HCT116 (cell line): Measurements from ENCODE around the gene BBX. TPM values are rescaled to one million over a fixed set of nuclear protein-coding genes. Genes with fewer than 3 reads are reported as not detected.

Experiments used
- ATAC-seq: fragments of 200-7000 bp; cut with Tn5 transposase; 2 replicates; pipeline ENCODE4 v1.9.1; 2020; ENCODE audit warnings: mild to moderate bottlenecking, moderate library complexity
- BruUV-seq: library from RNA; stranded (reverse); fragments of 400-500 nt; replicated peaks from 2 replicates; lab custom pipeline; 2021; lab: Mats Ljungman, UMichigan
- CTCF ChIA-PET: fragments of 300-600 bp; sonication (Branson Sonifier 250); formaldehyde crosslinking; loops from one replicate; lab custom pipeline; 2021; ENCODE audit warnings: antibody characterized with exemption; lab: Charles Lee
- POLR2A ChIA-PET: fragments of 300-600, 350-600 bp; sonication (Branson Sonifier 250); formaldehyde crosslinking; loops from one replicate; lab custom pipeline; 2021; ENCODE audit warnings: antibody characterized with exemption; lab: Charles Lee
- RAD21 ChIA-PET, 2 experiments: fragments of 300-600 bp; sonication (Branson Sonifier 250); formaldehyde crosslinking; loops; one replicate each; lab custom pipeline; 2023; ENCODE audit warnings: low total read pairs in 2 of 2; ENCODE audit not compliant: uncharacterized antibody in 2 of 2, unreplicated experiment in 2 of 2, low non-redundant PET in 1 of 2; lab: Charles Lee
- DNase-seq: peaks from one replicate; pipeline ENCODE4 v3.0.0-alpha.2; 2010; ENCODE audit warnings: low read depth, low spot score
- H2AFZ ChIP-seq: fragments of 200-600 bp; shearing (Covaris generic), sonication (generic); 2 replicates; pipeline ENCODE4 v1.6.1; 2017; ENCODE audit warnings: low read depth, mixed run types, mixed read lengths, antibody characterized with exemption, low read length; ENCODE audit not compliant: poor library complexity, severe bottlenecking
- H3K27ac ChIP-seq: 2 replicates; pipeline ENCODE4 v1.5.1; 2012; ENCODE audit warnings: low read depth, low read length
- H3K27me3 ChIP-seq: fragments of 200-600 bp; sonication (generic); 2 replicates; pipeline ENCODE4 v1.6.1; 2016; ENCODE audit warnings: mixed run types, low read length, mixed read lengths; ENCODE audit not compliant: insufficient read depth
- H3K36me3 ChIP-seq, 2 experiments: fragments of 200-500 bp in 1 of 2; fragments of 200-600 bp in 1 of 2; sonication (Bioruptor generic) in 1 of 2; sonication (generic) in 1 of 2; 2 replicates each; pipeline versions ENCODE4 v1.5.1 to v1.6.1; 2014 to 2016; ENCODE audit warnings: low read length in 2 of 2, inconsistent platforms in 1 of 2, mixed read lengths in 1 of 2, mixed run types in 1 of 2; ENCODE audit not compliant: insufficient read depth in 2 of 2, control insufficient read depth in 1 of 2
- H3K4me1 ChIP-seq, 2 experiments: fragments of 200-600 bp in 1 of 2; sonication (generic) in 1 of 2; 2 replicates each; pipeline versions ENCODE4 v1.5.1 to v1.6.1; 2012 to 2017; ENCODE audit warnings: low read length in 2 of 2, inconsistent platforms in 1 of 2, mild to moderate bottlenecking in 1 of 2, mixed read lengths in 1 of 2, mixed run types in 1 of 2, moderate library complexity in 1 of 2; ENCODE audit not compliant: insufficient read depth in 2 of 2, control insufficient read depth in 1 of 2
- H3K4me2 ChIP-seq: fragments of 200-600 bp; sonication (generic); 2 replicates; pipeline ENCODE4 v1.6.1; 2017; ENCODE audit warnings: mixed run types, low read length, mixed read lengths
- H3K4me3 ChIP-seq, 2 experiments: fragments of 200-600 bp in 1 of 2; sonication (generic) in 1 of 2; replicated peaks in 1 of 2; 2 replicates each; pipeline ENCODE4 v1.5.1; 2011 to 2016; ENCODE audit warnings: low read length in 2 of 2, control low read depth in 1 of 2, low read depth in 1 of 2, mild to moderate bottlenecking in 1 of 2, mixed read lengths in 1 of 2, mixed run types in 1 of 2
- H3K79me2 ChIP-seq: fragments of 200-600 bp; sonication (generic); 2 replicates; pipeline ENCODE4 v1.6.1; 2017; ENCODE audit warnings: mild to moderate bottlenecking, mixed run types, low read length, moderate library complexity, mixed read lengths; ENCODE audit not compliant: insufficient read depth
- H3K9ac ChIP-seq: fragments of 200-600 bp; sonication (generic); 2 replicates; pipeline ENCODE4 v1.6.1; 2016; ENCODE audit warnings: low read length, mixed read lengths
- H3K9me2 ChIP-seq: fragments of 200-600 bp; sonication (generic), shearing (Covaris generic); 2 replicates; pipeline ENCODE4 v1.6.1; 2017; ENCODE audit warnings: mixed run types, mild to moderate bottlenecking, moderate library complexity; ENCODE audit not compliant: insufficient read depth
- H3K9me3 ChIP-seq, 2 experiments: fragments of 200-500 bp in 1 of 2; fragments of 200-600 bp in 1 of 2; sonication (Bioruptor generic) in 1 of 2; sonication (generic) in 1 of 2; 2 replicates each; pipeline ENCODE4 v1.6.1; 2014 to 2017; ENCODE audit warnings: low read length in 2 of 2, mixed read lengths in 2 of 2, inconsistent platforms in 1 of 2, low read depth in 1 of 2, mild to moderate bottlenecking in 1 of 2, mixed run types in 1 of 2, moderate library complexity in 1 of 2; ENCODE audit not compliant: control insufficient read depth in 1 of 2, insufficient read depth in 1 of 2
- H4K20me1 ChIP-seq: fragments of 200-600 bp; sonication (generic), shearing (Covaris generic); 2 replicates; pipeline ENCODE4 v1.6.1; 2017; ENCODE audit warnings: mixed run types, mild to moderate bottlenecking, moderate library complexity; ENCODE audit not compliant: insufficient read depth
- ATF3 ChIP-seq: IDR thresholded peaks from 2 replicates; pipeline ENCODE4 v1.6.1; 2012
- CBX3 ChIP-seq: IDR thresholded peaks from 2 replicates; pipeline ENCODE4 v1.6.1; 2012; ENCODE audit warnings: low read depth
- EGR1 ChIP-seq: IDR thresholded peaks from 2 replicates; pipeline ENCODE4 v1.6.1; 2012; ENCODE audit warnings: low read depth
- EZH2phosphoT487 ChIP-seq: fragments of 200-600 bp; IDR thresholded peaks from 2 replicates; pipeline ENCODE4 v1.6.1; 2018; ENCODE audit warnings: antibody characterized with exemption, borderline replicate concordance
- FOSL1 ChIP-seq: IDR thresholded peaks from 2 replicates; pipeline ENCODE4 v1.6.1; 2012; ENCODE audit warnings: low read depth
- JUND ChIP-seq: IDR thresholded peaks from 2 replicates; pipeline ENCODE4 v1.6.1; 2012
- MAX ChIP-seq: IDR thresholded peaks from 2 replicates; pipeline ENCODE4 v1.6.1; 2012
- POLR2A ChIP-seq: IDR thresholded peaks from 2 replicates; pipeline ENCODE4 v1.7.0; 2011; ENCODE audit warnings: borderline replicate concordance; ENCODE audit not compliant: insufficient read depth, insufficient read length; ENCODE audit errors: extremely low read depth
- RAD21 ChIP-seq: IDR thresholded peaks from 2 replicates; pipeline ENCODE4 v1.6.1; 2012; ENCODE audit warnings: low read depth, mild to moderate bottlenecking
- REST ChIP-seq: IDR thresholded peaks from 2 replicates; pipeline ENCODE4 v1.6.1; 2012; ENCODE audit warnings: low read depth
- SIN3A ChIP-seq: IDR thresholded peaks from 2 replicates; pipeline ENCODE4 v1.6.1; 2012; ENCODE audit warnings: low read depth
- SP1 ChIP-seq: IDR thresholded peaks from 2 replicates; pipeline ENCODE4 v1.6.1; 2012; ENCODE audit warnings: low read depth
- TCF7L2 ChIP-seq: IDR thresholded peaks from 2 replicates; pipeline ENCODE4 v1.7.0; 2011; ENCODE audit warnings: borderline replicate concordance, inconsistent platforms; ENCODE audit not compliant: insufficient read depth, insufficient read length; ENCODE audit errors: extremely low read depth
- ZBTB33 ChIP-seq: IDR thresholded peaks from 2 replicates; pipeline ENCODE4 v1.6.1; 2011; ENCODE audit warnings: mild to moderate bottlenecking, low read length, moderate library complexity; ENCODE audit not compliant: insufficient replicate concordance; ENCODE audit errors: extremely low read depth
- intact Hi-C: fragments of 100-400 bp; cut with micrococcal nuclease; formaldehyde crosslinking; loops from 2 replicates; pipeline ENCODE4 v1.10.0; 2022
- total RNA-seq: library from RNA; stranded (reverse); gene quantifications from one replicate; pipeline ENCODE4 v1.2.1, GENCODE V29; 2021; ENCODE audit not compliant: unreplicated experiment

The BBX gene
- total RNA-seq, 1 experiment from 2014 or later: 55.6 TPM

GRCh38 chr3:107668963-107669362 is 146.2 kb downstream of the BBX start:
- H2AFZ ChIP-seq: no peak overlapping the region
- H3K27ac ChIP-seq: no peak overlapping the region
- H3K9me3 ChIP-seq: no peaks in the 10 kb centered on the region
- intact Hi-C loops: loop anchor here (10.0 kb wide), 1 partner anchor 434 kb away; no protein-coding TSS in a partner anchor
- TF ChIP-seq POLR2A (no peak), CBX3 (no peak), EZH2phosphoT487 (no peak), ATF3 (no peak)
- ChIA-PET RAD21 (no interaction called here), CTCF (interaction anchor here (0.7 to 1.3 kb wide), 2 partner anchors 21 to 72 kb away, joined by 3 to 4 read pairs; no protein-coding TSS in a partner anchor), POLR2A (no interaction called here)
- no peaks in the 10 kb centered on the region for H3K27me3 ChIP-seq
- H3K4me1 ChIP-seq: no peaks in the 10 kb centered on the region
- ATAC-seq (no peak), DNase-seq (no peak)
- H4K20me1 ChIP-seq: no peaks in the 10 kb centered on the region
- no peak overlapping the region for H3K4me3 ChIP-seq
- H3K4me2 ChIP-seq: no peak overlapping the region
- no peaks in the 10 kb centered on the region for H3K36me3 ChIP-seq
- BruUV-seq: no TSS peak
- H3K9me2 ChIP-seq: no peaks in the 10 kb centered on the region
- H3K79me2 ChIP-seq: no peaks in the 10 kb centered on the region
- H3K9ac ChIP-seq: no peak overlapping the region

- Histone ChIP-seq H2AFZ (no peak overlapping the region), H3K9me2 (no peaks in the 10 kb centered on the region), H3K4me3 (no peak overlapping the region), H3K4me1 (no peaks in the 10 kb centered on the region), H4K20me1 (no peaks in the 10 kb centered on the region), H3K4me2 (no peak overlapping the region), H3K9me3 (no peaks in the 10 kb centered on the region), H3K79me2 (no peaks in the 10 kb centered on the region), H3K27me3 (no peaks in the 10 kb centered on the region), H3K9ac (no peak overlapping the region), H3K36me3 (no peaks in the 10 kb centered on the region), H3K27ac (no peak overlapping the region)
- ATAC-seq (no peak), DNase-seq (no peak)
- CTCF ChIA-PET: interaction anchor here (0.9 to 2.1 kb wide), 4 partner anchors 8 to 21 kb away, joined by 3 to 11 read pairs (median 4); no protein-coding TSS in a partner anchor
- intact Hi-C loops: loop anchor here (10.0 kb wide), 1 partner anchor 435 kb away; no protein-coding TSS in a partner anchor
- RAD21 ChIA-PET: no interaction called here
- BruUV-seq: no TSS peak
- POLR2A ChIA-PET: no interaction called here
- TF ChIP-seq ZBTB33: no peak
- TF ChIP-seq REST: no peak
- no peak for TF ChIP-seq JUND
- no peak for TF ChIP-seq SP1
- TF ChIP-seq RAD21: no peak
- TF ChIP-seq FOSL1: no peak
- no peak for TF ChIP-seq EGR1
- TF ChIP-seq MAX: no peak
- TF ChIP-seq POLR2A: no peak
- TF ChIP-seq TCF7L2: no peak
- no peak for TF ChIP-seq ATF3
- no peak for TF ChIP-seq CBX3
- no peak for TF ChIP-seq SIN3A
Observed at GRCh38 chr3:107669669-107670068, 146.9 kb downstream of the BBX start.
